H9 (cell line): ENCODE measurements around the gene SCN1A. TPM values are rescaled to one million over a fixed set of nuclear protein-coding genes. Genes with fewer than 3 reads are reported as not detected.

Source experiments
- DNase-seq: peaks from one replicate; pipeline ENCODE4 v3.0.0-alpha.2; 2017
- H2AFZ ChIP-seq: one replicate; pipeline ENCODE4 v1.6.1; 2013; ENCODE audit warnings: mild to moderate bottlenecking, low read length, control low read depth, moderate library complexity
- H2AK5ac ChIP-seq: 2 replicates; pipeline ENCODE4 v1.6.1; 2013; ENCODE audit warnings: low read length, control low read depth, mixed read lengths; ENCODE audit not compliant: insufficient read length
- H2BK120ac ChIP-seq: one replicate; pipeline ENCODE4 v1.6.1; 2013; ENCODE audit warnings: low read depth, mild to moderate bottlenecking, low read length, control low read depth, inconsistent platforms; ENCODE audit not compliant: poor library complexity, severe bottlenecking
- H2BK12ac ChIP-seq: 2 replicates; pipeline ENCODE4 v1.6.1; 2013; ENCODE audit warnings: low read length, control low read depth, mixed read lengths, low read depth; ENCODE audit not compliant: insufficient read length
- H2BK15ac ChIP-seq: 2 replicates; pipeline ENCODE4 v1.6.1; 2013; ENCODE audit warnings: low read depth, low read length, control low read depth
- H2BK20ac ChIP-seq: one replicate; pipeline ENCODE4 v1.6.1; 2013; ENCODE audit warnings: low read depth, mild to moderate bottlenecking, low read length, control low read depth, inconsistent platforms; ENCODE audit not compliant: poor library complexity, severe bottlenecking
- H2BK5ac ChIP-seq: 2 replicates; pipeline ENCODE4 v1.6.1; 2013; ENCODE audit warnings: low read length, control low read depth, mixed read lengths; ENCODE audit not compliant: insufficient read length
- H3K14ac ChIP-seq: 2 replicates; pipeline ENCODE4 v1.6.1; 2013; ENCODE audit warnings: low read length, control low read depth; ENCODE audit not compliant: insufficient read depth
- H3K18ac ChIP-seq: 2 replicates; pipeline ENCODE4 v1.6.1; 2013; ENCODE audit warnings: low read depth, mild to moderate bottlenecking, mixed read lengths, low read length, control low read depth; ENCODE audit not compliant: insufficient read length
- H3K23ac ChIP-seq: 2 replicates; pipeline ENCODE4 v1.6.1; 2013; ENCODE audit warnings: low read length, control low read depth, mixed read lengths, low read depth; ENCODE audit not compliant: insufficient read length
- H3K23me2 ChIP-seq: 2 replicates; pipeline ENCODE4 v1.6.1; 2013; ENCODE audit warnings: low read depth, mild to moderate bottlenecking, mixed read lengths, low read length, control low read depth; ENCODE audit not compliant: insufficient read length, poor library complexity, severe bottlenecking
- H3K27ac ChIP-seq: 2 replicates; pipeline ENCODE4 v1.5.1; 2013; ENCODE audit warnings: low read length, control low read depth, mixed read lengths, low read depth; ENCODE audit not compliant: insufficient read length
- H3K27me3 ChIP-seq: 2 replicates; pipeline ENCODE4 v1.6.1; 2013; ENCODE audit warnings: low read length, control low read depth, inconsistent platforms; ENCODE audit not compliant: insufficient read depth
- H3K4ac ChIP-seq: 2 replicates; pipeline ENCODE4 v1.6.1; 2013; ENCODE audit warnings: low read depth, mild to moderate bottlenecking, control low read depth, inconsistent platforms, low read length, moderate library complexity
- H3K4me1 ChIP-seq: 2 replicates; pipeline ENCODE4 v1.6.1; 2013; ENCODE audit warnings: low read length, control low read depth, inconsistent platforms; ENCODE audit not compliant: insufficient read depth
- H3K4me2 ChIP-seq: 2 replicates; pipeline ENCODE4 v1.6.1; 2013; ENCODE audit warnings: low read length, control low read depth, mixed read lengths; ENCODE audit not compliant: insufficient read length, insufficient read depth
- H3K56ac ChIP-seq: 2 replicates; pipeline ENCODE4 v1.6.1; 2013; ENCODE audit warnings: low read depth, mild to moderate bottlenecking, mixed read lengths, low read length, control low read depth; ENCODE audit not compliant: insufficient read length
- H3K79me1 ChIP-seq: 2 replicates; pipeline ENCODE4 v1.6.1; 2013; ENCODE audit warnings: low read depth, mild to moderate bottlenecking, moderate library complexity, low read length, control low read depth, inconsistent platforms; ENCODE audit not compliant: insufficient read depth, poor library complexity, severe bottlenecking
- H3K79me2 ChIP-seq: 2 replicates; pipeline ENCODE4 v1.6.1; 2013; ENCODE audit warnings: low read length, control low read depth, inconsistent platforms; ENCODE audit not compliant: insufficient read depth
- H3K9ac ChIP-seq: 2 replicates; pipeline ENCODE4 v1.6.1; 2013; ENCODE audit warnings: low read length, control low read depth, mixed read lengths; ENCODE audit not compliant: insufficient read length; ENCODE audit errors: extremely low read depth
- H3K9me3 ChIP-seq: one replicate; pipeline ENCODE4 v1.6.1; 2013; ENCODE audit warnings: low read depth, low read length, inconsistent platforms; ENCODE audit not compliant: control insufficient read depth
- H3T11ph ChIP-seq: one replicate; pipeline ENCODE4 v1.6.1; 2013; ENCODE audit warnings: mild to moderate bottlenecking, low read length, control low read depth, inconsistent platforms
- H4K20me1 ChIP-seq: one replicate; pipeline ENCODE4 v1.6.1; 2013; ENCODE audit not compliant: control insufficient read depth, insufficient read length, insufficient read depth
- H4K5ac ChIP-seq: 2 replicates; pipeline ENCODE4 v1.6.1; 2013; ENCODE audit warnings: low read depth, mild to moderate bottlenecking, mixed read lengths, low read length, control low read depth; ENCODE audit not compliant: insufficient read length
- H4K8ac ChIP-seq: replicated peaks from 2 replicates; pipeline ENCODE4 v1.6.1; 2013; ENCODE audit warnings: low read length, control low read depth, mixed read lengths, low read depth; ENCODE audit not compliant: insufficient read length
- H4K91ac ChIP-seq: 2 replicates; pipeline ENCODE4 v1.6.1; 2013; ENCODE audit warnings: low read depth, mild to moderate bottlenecking, moderate library complexity, mixed read lengths, low read length, control low read depth; ENCODE audit not compliant: insufficient read length
- H3K27ac Mint-ChIP-seq, 3 experiments: 2 replicates in 2 of 3; 3 replicates in 1 of 3; pipeline ENCODE4 v1.8.0; 2020 to 2021; ENCODE audit warnings: mixed read lengths in 3 of 3, mild to moderate bottlenecking in 1 of 3, moderate library complexity in 1 of 3
- H3K27me3 Mint-ChIP-seq: 2 replicates; pipeline ENCODE4 v1.8.0; 2021; ENCODE audit warnings: low read depth, mild to moderate bottlenecking, moderate library complexity, mixed read lengths
- H3K36me3 Mint-ChIP-seq, 3 experiments: 2 replicates in 2 of 3; 3 replicates in 1 of 3; pipeline ENCODE4 v1.8.0; 2020 to 2021; ENCODE audit warnings: low read depth in 3 of 3, mixed read lengths in 3 of 3; ENCODE audit not compliant: insufficient read depth in 1 of 3
- H3K4me1 Mint-ChIP-seq, 2 experiments: 2 replicates each; pipeline ENCODE4 v1.8.0; 2020; ENCODE audit warnings: mixed read lengths in 2 of 2
- H3K4me3 Mint-ChIP-seq, 2 experiments: 2 replicates in 1 of 2; 3 replicates in 1 of 2; pipeline ENCODE4 v1.8.0; 2020 to 2021; ENCODE audit warnings: mild to moderate bottlenecking in 2 of 2, mixed read lengths in 2 of 2, moderate library complexity in 1 of 2
- H3K9me3 Mint-ChIP-seq, 2 experiments: 2 replicates in 1 of 2; 3 replicates in 1 of 2; pipeline ENCODE4 v1.8.0; 2020; ENCODE audit warnings: mild to moderate bottlenecking in 2 of 2, mixed read lengths in 2 of 2, moderate library complexity in 1 of 2
- WGBS: extraction: QIAGEN DNeasy Blood & Tissue Kit; methylation state at CpG from one replicate; pipeline ENCODE4 v1.1.7; 2013; ENCODE audit warnings: missing lambda C conversion rate, low lambda C conversion rate, mixed read lengths; ENCODE audit not compliant: insufficient read length; ENCODE audit errors: extremely low coverage; 5-methylcytosine and 5-hydroxymethylcytosine counted together
- total RNA-seq: library from RNA; stranded (reverse); gene quantifications from 2 replicates; pipeline ENCODE4 v1.2.1, GENCODE V29; 2021
- TF ChIP-seq, protein P1 (sequence below): fragments of 200-600 bp; sonication (generic); conservative IDR thresholded peaks from 3 replicates; pipeline ENCODE4 v1.8.0; 2021; ENCODE audit warnings: antibody characterized with exemption, mild to moderate bottlenecking

SCN1A gene
- total RNA-seq, 1 experiment from 2014 or later: 0.13 TPM

DNA sequence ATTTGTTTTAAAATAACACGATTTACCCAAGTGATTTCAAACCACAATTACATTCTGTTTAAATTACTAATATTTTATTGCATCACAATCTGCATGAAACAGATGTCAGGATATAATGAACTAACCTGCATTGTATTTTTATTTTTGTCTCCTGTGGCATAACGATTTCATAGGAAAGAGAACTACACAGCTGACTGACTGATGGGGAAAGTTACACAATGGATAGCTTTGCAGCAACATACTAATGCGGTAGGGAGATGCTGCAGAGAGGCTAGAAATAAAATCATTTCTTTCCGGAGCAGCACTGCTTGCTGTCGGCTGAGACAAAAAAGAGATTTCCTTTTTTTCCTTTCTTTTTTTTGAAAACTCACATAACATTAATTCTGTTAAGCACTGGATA is 36.9 kb downstream of the SCN1A start:
- no peak overlapping the region for H2BK120ac ChIP-seq
- H2BK12ac ChIP-seq: no peak overlapping the region
- no peaks in the 10 kb centered on the region for H3K27me3 Mint-ChIP-seq
- no peaks in the 10 kb centered on the region for H3K27me3 ChIP-seq
- no peak overlapping the region for H3K27ac ChIP-seq
- H2BK15ac ChIP-seq: no peak overlapping the region
- no peak overlapping the region for H2AFZ ChIP-seq
- no peaks in the 10 kb centered on the region for H3K9me3 Mint-ChIP-seq
- no peak overlapping the region for H3K18ac ChIP-seq
- no peak overlapping the region for H3K4me2 ChIP-seq
- peaks cover 4 to 11% of the 10 kb centered on the region in 2 experiments for H3K4me1 Mint-ChIP-seq
- no peak overlapping the region for H3K56ac ChIP-seq
- no peak overlapping the region for H3K9ac ChIP-seq
- TF ChIP-seq, protein P1, sequence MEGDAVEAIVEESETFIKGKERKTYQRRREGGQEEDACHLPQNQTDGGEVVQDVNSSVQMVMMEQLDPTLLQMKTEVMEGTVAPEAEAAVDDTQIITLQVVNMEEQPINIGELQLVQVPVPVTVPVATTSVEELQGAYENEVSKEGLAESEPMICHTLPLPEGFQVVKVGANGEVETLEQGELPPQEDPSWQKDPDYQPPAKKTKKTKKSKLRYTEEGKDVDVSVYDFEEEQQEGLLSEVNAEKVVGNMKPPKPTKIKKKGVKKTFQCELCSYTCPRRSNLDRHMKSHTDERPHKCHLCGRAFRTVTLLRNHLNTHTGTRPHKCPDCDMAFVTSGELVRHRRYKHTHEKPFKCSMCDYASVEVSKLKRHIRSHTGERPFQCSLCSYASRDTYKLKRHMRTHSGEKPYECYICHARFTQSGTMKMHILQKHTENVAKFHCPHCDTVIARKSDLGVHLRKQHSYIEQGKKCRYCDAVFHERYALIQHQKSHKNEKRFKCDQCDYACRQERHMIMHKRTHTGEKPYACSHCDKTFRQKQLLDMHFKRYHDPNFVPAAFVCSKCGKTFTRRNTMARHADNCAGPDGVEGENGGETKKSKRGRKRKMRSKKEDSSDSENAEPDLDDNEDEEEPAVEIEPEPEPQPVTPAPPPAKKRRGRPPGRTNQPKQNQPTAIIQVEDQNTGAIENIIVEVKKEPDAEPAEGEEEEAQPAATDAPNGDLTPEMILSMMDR: no peak
- DNase-seq: no peak
- no peak overlapping the region for H2BK5ac ChIP-seq
- no peak overlapping the region for H2AK5ac ChIP-seq
- no peak overlapping the region for H3K14ac ChIP-seq
- no peaks in the 10 kb centered on the region for H3K79me1 ChIP-seq
- no peak overlapping the region for H3K4ac ChIP-seq
- H3T11ph ChIP-seq: no peak overlapping the region
- no peak overlapping the region for H4K91ac ChIP-seq
- H3K27ac Mint-ChIP-seq: peak overlapping the region in 2 of 3 experiments; percentile 34 to 72; a peak in 3 of 7 replicates
- H3K79me2 ChIP-seq: no peaks in the 10 kb centered on the region
- H3K23me2 ChIP-seq: no peaks in the 10 kb centered on the region
- H4K8ac ChIP-seq: no peak overlapping the region
- H3K4me1 ChIP-seq: no peaks in the 10 kb centered on the region
- H3K23ac ChIP-seq: no peak overlapping the region
- no peak overlapping the region for H2BK20ac ChIP-seq
- no peaks in the 10 kb centered on the region for H4K20me1 ChIP-seq
- H3K36me3 Mint-ChIP-seq: no peaks in the 10 kb centered on the region
- H3K9me3 ChIP-seq: no peaks in the 10 kb centered on the region
- no CpG with 5 or more reads among the region's 5 CpGs for WGBS
- H4K5ac ChIP-seq: no peak overlapping the region
- H3K4me3 Mint-ChIP-seq: no peak overlapping the region
